Activated effector memory CD4-positive, alpha-beta T cell treated with Interleukin-2 at 50 U/mL for 16 hours (primary cell): ENCODE measurements around the gene SF3B2.
"Not testable (repeated sequence)": the region's sequence is repeated elsewhere in the genome, so short reads cannot be mapped to it uniquely, and the experiment has no call there.

ENCODE experiments used
- DNase-seq: peaks from one replicate; pipeline ENCODE4 v3.0.0-alpha.2; 2020

SF3B2 gene

GRCh38 chr11:66114957-66115356 lies 62.8 kb downstream of the SF3B2 start:
- not testable (repeated sequence) for DNase-seq

- no peak for DNase-seq
Observed at GRCh38 chr11:66115638-66116301, 63.6 kb downstream of the SF3B2 start.

- no peak for DNase-seq
Observed at GRCh38 chr11:66116576-66117361, 64.6 kb downstream of the SF3B2 start.

- no peak for DNase-seq
Observed at GRCh38 chr11:66118847-66119246, 66.7 kb downstream of the SF3B2 start.
